Thyroid gland (tissue), 4 donors: Measurements from ENCODE around the gene AKAP1. TPM values are rescaled to one million over a fixed set of nuclear protein-coding genes. Genes with fewer than 3 reads are reported as not detected.
A peak's percentile ranks its signal among the peaks of the same experiment; 100 is the strongest.

Source experiments
- DNase-seq, 2 donors: peaks; one replicate each; pipeline ENCODE4 v3.0.0-alpha.2; 2019
- H3K27ac ChIP-seq, 3 donors: fragments of 200-600 bp; sonication (generic); 1 replicate in 2 of 3; 2 replicates in 1 of 3; pipeline ENCODE4 v1.5.1; 2016 to 2019; ENCODE audit warnings: mild to moderate bottlenecking in 1 of 3, moderate library complexity in 1 of 3
- H3K27me3 ChIP-seq: fragments of 200-600 bp; sonication (generic); one replicate; pipeline ENCODE4 v1.5.1; 2019
- H3K36me3 ChIP-seq, 2 donors: fragments of 200-600 bp; sonication (generic); one replicate each; pipeline ENCODE4 v1.5.1; 2016 to 2019
- H3K4me1 ChIP-seq, 2 donors: fragments of 200-600 bp; sonication (generic); one replicate each; pipeline ENCODE4 v1.5.1; 2017 to 2019
- H3K4me3 ChIP-seq, 3 donors: fragments of 200-600 bp; sonication (generic); replicated peaks in 1 of 3; 1 replicate in 2 of 3; 2 replicates in 1 of 3; pipeline ENCODE4 v1.5.1; 2016; ENCODE audit warnings: mild to moderate bottlenecking in 1 of 3
- H3K9me3 ChIP-seq: fragments of 200-600 bp; sonication (generic); one replicate; pipeline ENCODE4 v1.5.1; 2017
- POLR2A ChIP-seq, 2 donors: fragments of 450-650 bp; IDR thresholded peaks; one replicate each; pipeline ENCODE4 v1.6.1; 2017; ENCODE audit warnings: antibody characterized with exemption in 2 of 2, mild to moderate bottlenecking in 2 of 2, moderate library complexity in 1 of 2
- WGBS, 2 donors: methylation state at CpG; one replicate each; pipeline ENCODE4 v1.1.5; 2017; 5-methylcytosine and 5-hydroxymethylcytosine counted together
- intact Hi-C: fragments of 100-400 bp; cut with DNase I; formaldehyde crosslinking; loops from one replicate; pipeline ENCODE4 v1.15.1; 2023
- total RNA-seq, 4 donors: library from RNA; depleted of rRNA; stranded (reverse); fragments of >200 nt; gene quantifications; one replicate each; pipeline ENCODE4 v1.2.3, GENCODE V29; 2016
- TF ChIP-seq, protein P1 (sequence below), 6 experiments: fragments of 200-600 bp in 3 of 6; fragments of 450-650 bp in 3 of 6; sonication (generic) in 3 of 6; IDR thresholded peaks; one replicate each; pipeline ENCODE4 v1.5.1; 2016 to 2019; ENCODE audit warnings: antibody characterized with exemption in 6 of 6, mild to moderate bottlenecking in 2 of 6, inconsistent platforms in 1 of 6, moderate library complexity in 1 of 6

The AKAP1 gene
- total RNA-seq, 4 donors from 2014 or later, result 91.6 to 105 (median 95.5) TPM

DNA sequence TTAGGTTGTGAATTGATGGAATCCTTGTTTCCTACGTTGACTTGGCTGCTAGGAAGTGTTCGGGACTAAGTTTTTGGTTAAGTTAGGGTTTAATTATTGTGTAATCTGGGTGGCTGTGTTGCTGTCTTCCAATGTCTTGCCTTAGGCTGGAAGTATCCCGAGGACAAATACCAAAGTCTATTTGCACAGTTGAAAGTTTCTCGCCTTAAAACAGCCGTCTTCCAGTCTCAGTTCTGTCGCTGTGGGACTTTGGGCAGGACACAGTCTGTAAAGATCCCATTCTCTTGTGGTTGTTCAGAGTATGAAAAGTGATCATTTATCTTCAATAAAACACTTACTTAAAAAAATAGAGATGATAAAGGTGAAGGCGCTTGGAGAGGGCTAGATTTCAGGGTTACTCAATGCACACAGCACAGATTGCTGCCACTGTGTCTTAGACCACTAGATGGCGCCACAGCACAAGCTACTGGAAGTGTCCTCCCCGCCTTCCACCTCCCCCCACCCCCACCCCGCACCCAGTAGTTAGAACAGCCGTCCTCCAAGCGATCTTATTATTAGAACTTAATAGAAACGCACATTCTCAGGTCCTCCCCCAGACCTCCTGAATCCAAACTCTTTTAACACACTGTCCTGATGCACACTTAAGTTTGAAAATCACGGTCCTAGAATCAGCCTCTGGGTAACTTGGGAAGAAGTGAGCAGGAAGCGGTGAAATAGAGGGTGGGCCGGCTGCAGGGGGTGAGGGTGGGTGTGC, 45.8 kb downstream of the AKAP1 start:
- Histone ChIP-seq H3K27ac (no peak overlapping the region), H3K9me3 (no peaks in the 10 kb centered on the region), H3K36me3 (peaks cover 0 to 1% of the 10 kb centered on the region in 2 donors), H3K27me3 (no peaks in the 10 kb centered on the region), H3K4me3 (no peak overlapping the region), H3K4me1 (no peaks in the 10 kb centered on the region)
- no peak for TF ChIP-seq POLR2A (IDR thresholded peaks at IDR 0.05)
- TF ChIP-seq, protein P1, sequence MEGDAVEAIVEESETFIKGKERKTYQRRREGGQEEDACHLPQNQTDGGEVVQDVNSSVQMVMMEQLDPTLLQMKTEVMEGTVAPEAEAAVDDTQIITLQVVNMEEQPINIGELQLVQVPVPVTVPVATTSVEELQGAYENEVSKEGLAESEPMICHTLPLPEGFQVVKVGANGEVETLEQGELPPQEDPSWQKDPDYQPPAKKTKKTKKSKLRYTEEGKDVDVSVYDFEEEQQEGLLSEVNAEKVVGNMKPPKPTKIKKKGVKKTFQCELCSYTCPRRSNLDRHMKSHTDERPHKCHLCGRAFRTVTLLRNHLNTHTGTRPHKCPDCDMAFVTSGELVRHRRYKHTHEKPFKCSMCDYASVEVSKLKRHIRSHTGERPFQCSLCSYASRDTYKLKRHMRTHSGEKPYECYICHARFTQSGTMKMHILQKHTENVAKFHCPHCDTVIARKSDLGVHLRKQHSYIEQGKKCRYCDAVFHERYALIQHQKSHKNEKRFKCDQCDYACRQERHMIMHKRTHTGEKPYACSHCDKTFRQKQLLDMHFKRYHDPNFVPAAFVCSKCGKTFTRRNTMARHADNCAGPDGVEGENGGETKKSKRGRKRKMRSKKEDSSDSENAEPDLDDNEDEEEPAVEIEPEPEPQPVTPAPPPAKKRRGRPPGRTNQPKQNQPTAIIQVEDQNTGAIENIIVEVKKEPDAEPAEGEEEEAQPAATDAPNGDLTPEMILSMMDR (IDR thresholded peaks at IDR 0.05), result peak; percentile 64 to 91 (median 68)
- WGBS, 2 donors, result 19 to 20% methylated on average over 16 of the region's 16 CpGs
- intact Hi-C loops, result no loop called here
- peak; percentile 84 to 87 for DNase-seq

DNA sequence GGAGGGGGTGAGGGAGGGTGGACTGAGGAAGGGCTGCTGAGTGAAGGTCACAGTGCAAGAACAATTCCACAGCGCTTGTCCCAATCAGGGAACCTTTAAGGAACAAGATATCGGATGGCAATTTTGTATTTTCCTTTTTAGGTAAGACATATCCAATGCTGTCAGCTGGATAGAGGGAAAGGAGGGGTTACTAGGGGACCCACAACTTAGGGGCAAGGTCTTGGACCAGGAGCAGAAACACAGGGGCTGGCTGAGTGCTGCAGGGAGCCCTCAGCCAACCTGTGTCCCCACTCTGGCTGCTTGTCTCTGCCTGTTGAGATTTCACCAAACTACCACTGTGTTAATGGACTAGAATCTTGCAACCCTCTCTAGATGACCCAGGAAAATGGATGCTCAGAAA, 47.6 kb downstream of the AKAP1 start:
- no peaks in the 10 kb centered on the region for H3K27me3 ChIP-seq
- no peak overlapping the region for H3K4me3 ChIP-seq
- H3K36me3 ChIP-seq, result no peaks in the 10 kb centered on the region
- intact Hi-C loops, result no loop called here
- WGBS, 2 donors, result 82 to 85% methylated on average over 2 of the region's 2 CpGs
- no peak for DNase-seq
- no peaks in the 10 kb centered on the region for H3K9me3 ChIP-seq
- no peaks in the 10 kb centered on the region for H3K4me1 ChIP-seq
- H3K27ac ChIP-seq, result no peak overlapping the region
- TF ChIP-seq, protein P1 (IDR thresholded peaks at IDR 0.05), result no peak
- no peak for TF ChIP-seq POLR2A (IDR thresholded peaks at IDR 0.05)

DNA sequence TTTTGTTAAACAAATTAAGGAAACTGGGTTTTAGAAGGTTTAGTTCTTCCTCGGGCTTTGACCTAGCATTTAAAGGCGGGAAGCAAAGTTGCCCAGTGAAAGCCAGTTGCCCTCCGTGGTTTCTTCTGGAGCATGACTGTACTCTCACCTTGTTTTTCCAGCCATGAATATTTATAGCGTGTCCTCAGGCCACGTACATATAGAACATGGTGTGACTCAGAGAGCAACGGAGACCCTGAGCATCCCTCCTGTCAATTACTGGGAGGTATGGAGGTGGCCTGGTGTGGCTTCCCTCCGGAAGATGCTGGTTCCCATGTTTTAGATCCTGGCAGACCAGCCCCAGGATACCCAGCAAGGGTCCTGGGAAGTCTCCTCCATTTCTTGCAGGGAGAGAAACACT, 48.4 kb downstream of the AKAP1 start:
- intact Hi-C loops, result no loop called here
- Histone ChIP-seq H3K4me1 (no peaks in the 10 kb centered on the region), H3K27ac (no peak overlapping the region), H3K4me3 (no peak overlapping the region), H3K9me3 (no peaks in the 10 kb centered on the region), H3K36me3 (no peaks in the 10 kb centered on the region), H3K27me3 (no peaks in the 10 kb centered on the region)
- 88 to 90% methylated on average over 7 of the region's 7 CpGs for WGBS, 2 donors
- no peak for TF ChIP-seq POLR2A (IDR thresholded peaks at IDR 0.05)
- TF ChIP-seq, protein P1 (IDR thresholded peaks at IDR 0.05), result no peak
- DNase-seq, result no peak

DNA sequence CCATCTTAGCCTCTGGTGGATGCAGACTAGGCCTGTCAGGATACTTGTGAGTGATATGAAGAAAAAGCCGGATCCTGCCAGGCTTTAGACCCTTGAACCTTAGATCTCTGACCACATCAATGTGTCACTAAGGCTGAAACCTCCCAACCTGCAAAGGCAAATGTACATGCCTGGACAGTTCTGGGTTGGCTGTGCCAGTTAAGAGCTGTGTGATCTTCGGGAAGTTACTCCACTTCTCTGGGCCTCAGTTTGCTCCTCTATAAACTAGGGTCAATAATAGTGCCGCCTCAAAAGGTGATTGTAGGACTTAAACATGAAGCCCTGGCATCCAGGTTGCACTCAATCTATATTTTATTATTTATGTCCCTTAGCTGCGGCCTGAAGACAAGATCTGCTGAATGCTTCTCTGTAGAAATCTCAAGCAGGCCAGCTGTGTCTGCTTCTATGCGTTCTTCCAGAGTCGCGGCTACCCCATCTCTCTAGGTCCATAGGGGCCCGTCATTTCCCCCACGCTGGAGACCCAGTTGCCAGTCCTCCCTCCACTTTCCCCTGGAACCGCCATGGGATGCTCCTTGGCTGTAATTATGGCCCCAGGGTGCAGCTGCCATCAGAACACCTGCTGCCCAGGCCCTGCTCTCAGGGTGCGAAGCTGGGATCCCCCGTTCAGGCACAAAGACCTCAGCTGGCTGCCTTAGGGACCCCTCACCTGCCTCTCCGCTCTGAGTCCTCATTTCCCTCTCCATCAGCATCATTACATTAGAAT, 50.2 kb downstream of the AKAP1 start:
- DNase-seq, result no peak
- intact Hi-C loops, result loop anchor here (5.0 kb wide), 1 partner anchor 612 kb away; the partner anchor contains the start of gene CCDC182
- WGBS, 2 donors, result 91% methylated on average over 12 to 13 of the region's 13 CpGs

More for the DNA sequence above, 50.2 kb downstream of the AKAP1 start:
- H3K36me3 ChIP-seq, result no peaks in the 10 kb centered on the region
- H3K9me3 ChIP-seq, result no peaks in the 10 kb centered on the region
- H3K27ac ChIP-seq, result no peak overlapping the region
- H3K4me1 ChIP-seq, result no peaks in the 10 kb centered on the region
- H3K27me3 ChIP-seq, result no peaks in the 10 kb centered on the region
- TF ChIP-seq, protein P1 (IDR thresholded peaks at IDR 0.05), result no peak
- TF ChIP-seq POLR2A (IDR thresholded peaks at IDR 0.05), result no peak
- no peak overlapping the region for H3K4me3 ChIP-seq
